Esophagus squamous epithelium (tissue), 4 donors: Measurements from ENCODE around the gene CLEC3B.

ENCODE experiments used
- CTCF ChIP-seq, 6 experiments: fragments of 450-650 bp in 4 of 6; fragments of 200-600 bp in 2 of 6; sonication (generic) in 2 of 6; IDR thresholded peaks; one replicate each; pipeline ENCODE4 v1.5.1; 2016 to 2019; ENCODE audit warnings: antibody characterized with exemption in 6 of 6, mild to moderate bottlenecking in 4 of 6, moderate library complexity in 4 of 6
- POLR2A ChIP-seq, 4 donors: fragments of 450-650 bp; IDR thresholded peaks; one replicate each; pipeline ENCODE4 v1.6.1; 2017; ENCODE audit warnings: antibody characterized with exemption in 4 of 4, mild to moderate bottlenecking in 4 of 4, moderate library complexity in 3 of 4

- TF ChIP-seq CTCF (IDR thresholded peaks at IDR 0.05) (no peak), POLR2A (IDR thresholded peaks at IDR 0.05) (no peak)
Observed at GRCh38 chr3:45016916-45017315, 9.2 kb upstream of the CLEC3B start.
